HG03558 (cell line): ENCODE results near the gene CBFB.
"Not testable (repeated sequence)": the region's sequence is repeated elsewhere in the genome, so short reads cannot be mapped to it uniquely, and the experiment has no call there.

Experiments used
- ATAC-seq: cut with Tn5 transposase; IDR thresholded peaks from one replicate; pipeline ENCODE4 v1.9.1; 2021; ENCODE audit warnings: moderate number of reproducible peaks; ENCODE audit not compliant: unreplicated experiment; ENCODE audit errors: extremely low read depth

The CBFB gene

DNA sequence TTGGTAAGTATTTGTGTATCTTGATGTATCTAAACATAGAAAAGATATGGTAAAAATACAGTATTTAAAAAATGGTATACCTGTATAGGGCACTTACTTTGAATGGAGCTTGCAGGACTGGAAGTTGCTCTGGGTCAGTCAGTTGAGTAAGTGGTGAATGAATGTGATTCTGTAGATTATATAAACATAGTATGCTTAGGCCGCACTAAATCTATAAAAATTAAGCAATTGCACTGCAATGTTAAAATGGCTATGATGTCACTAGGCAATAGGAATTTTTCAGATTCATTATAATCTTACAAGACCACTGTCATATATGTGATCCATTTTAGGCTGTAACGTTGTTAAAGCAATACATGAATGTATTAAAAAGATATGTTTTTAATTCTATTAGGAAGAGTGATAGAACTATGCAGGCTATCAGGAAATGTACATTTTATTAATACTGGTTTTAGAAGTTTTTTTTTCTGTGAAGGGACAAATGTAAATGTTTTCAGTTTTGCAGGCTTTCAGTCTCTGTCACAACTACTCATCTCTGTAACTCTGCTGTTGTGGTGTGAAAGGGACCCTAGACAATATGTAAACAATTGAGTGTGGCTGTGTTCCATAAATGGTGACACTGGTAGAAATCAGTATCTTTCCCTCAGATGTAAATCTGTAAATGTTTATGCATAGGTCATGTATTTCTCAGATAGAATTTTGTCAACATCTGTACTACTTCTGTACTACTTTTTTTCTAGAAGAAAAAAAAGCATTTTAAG, 10.5 kb downstream of the CBFB start:
- no peak for ATAC-seq

DNA sequence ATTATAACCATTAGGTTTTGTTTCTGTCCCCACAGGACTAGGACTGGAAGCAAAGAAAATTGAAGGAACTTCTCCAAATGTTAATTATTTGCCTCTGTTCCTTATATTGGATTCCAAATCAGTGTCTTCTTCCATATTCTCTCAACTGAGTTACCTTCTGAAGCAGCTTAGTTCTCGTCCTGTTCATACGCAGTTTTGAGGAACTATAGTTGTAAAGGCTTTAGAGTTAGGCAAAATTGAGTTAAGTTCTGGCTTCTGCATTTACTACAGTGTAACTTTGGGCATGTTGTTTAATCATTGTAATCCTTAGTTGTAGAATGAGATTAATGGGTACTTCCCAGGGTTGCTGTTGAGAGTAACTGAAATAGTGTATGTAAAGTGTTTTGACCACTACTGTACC, 11.2 kb downstream of the CBFB start:
- ATAC-seq, result no peak

DNA sequence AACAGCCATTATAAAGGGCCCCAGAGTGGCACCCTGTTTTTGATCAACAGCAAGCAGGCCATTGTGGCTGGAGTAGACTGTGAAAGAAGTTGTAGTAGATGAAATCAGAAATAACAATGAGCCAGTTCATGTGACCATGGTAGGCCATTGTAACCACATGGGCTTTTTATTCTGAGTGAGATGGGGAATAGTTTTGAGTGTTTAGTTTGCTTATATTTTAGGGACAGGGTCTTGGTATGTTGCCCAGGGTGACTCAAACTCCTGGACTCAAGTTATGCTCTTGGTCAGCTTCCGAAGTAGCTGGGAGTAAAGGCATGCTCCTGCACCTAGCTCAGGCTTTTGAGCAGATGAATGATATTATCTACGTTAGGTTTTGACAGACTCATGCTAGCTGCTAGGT, 12.0 kb downstream of the CBFB start:
- ATAC-seq, result no peak

DNA sequence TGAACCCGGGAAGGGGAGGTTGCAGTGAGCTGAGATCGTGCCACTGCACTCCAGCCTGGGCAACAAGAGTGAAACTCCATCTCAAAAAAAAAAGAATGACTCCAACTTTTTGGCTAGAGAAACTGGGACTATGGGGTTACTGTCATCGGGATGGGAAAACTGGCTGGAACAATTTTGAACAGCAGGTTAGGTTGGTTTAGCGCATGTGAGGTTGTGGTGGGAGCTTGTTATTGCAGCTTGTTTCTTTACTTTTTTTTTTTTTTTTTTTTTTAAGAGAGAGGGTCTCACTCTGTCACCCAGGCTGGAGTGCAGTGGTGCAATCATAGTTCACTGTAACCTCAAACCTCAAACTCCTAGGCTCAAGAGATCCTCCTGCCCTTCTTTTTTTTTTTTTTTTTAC, 12.6 kb downstream of the CBFB start:
- not testable (repeated sequence) for ATAC-seq

DNA sequence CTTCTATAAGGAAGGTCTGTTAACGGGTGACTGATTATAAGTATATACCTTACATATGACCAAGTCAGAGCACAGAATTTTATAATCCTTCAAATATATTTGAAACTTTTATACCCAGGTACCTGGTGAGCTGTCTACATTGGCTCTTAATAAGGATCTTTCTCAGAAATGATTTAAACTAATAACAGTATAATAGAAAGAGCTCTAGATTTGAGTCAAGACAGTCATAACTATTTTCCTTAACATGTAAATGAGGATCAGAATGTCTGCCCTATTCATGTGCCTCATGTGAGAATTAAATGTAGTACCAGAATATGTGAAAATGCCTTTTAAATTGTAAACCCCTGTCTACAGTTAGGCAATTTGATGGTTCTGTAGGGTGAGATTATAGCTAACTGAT, 14.5 kb downstream of the CBFB start:
- no peak for ATAC-seq

DNA sequence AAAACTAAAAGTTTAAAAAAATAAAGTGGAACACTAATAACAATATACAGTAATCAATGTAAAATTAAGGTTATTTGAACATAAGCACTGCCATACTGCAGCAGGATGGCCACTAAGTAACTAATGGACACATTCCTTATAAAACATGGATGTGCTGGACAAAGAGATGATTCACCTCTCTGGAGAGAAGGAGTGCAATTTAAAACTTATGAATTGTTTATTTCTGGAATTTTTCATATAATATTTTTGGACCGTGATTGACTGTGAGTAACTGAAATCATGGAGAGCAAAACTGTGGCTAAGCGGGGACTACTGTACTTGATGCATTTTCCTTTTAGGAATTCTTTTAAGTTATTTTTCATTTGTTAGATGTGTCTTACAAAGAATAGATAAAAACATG, 21.8 kb downstream of the CBFB start:
- no peak for ATAC-seq

DNA sequence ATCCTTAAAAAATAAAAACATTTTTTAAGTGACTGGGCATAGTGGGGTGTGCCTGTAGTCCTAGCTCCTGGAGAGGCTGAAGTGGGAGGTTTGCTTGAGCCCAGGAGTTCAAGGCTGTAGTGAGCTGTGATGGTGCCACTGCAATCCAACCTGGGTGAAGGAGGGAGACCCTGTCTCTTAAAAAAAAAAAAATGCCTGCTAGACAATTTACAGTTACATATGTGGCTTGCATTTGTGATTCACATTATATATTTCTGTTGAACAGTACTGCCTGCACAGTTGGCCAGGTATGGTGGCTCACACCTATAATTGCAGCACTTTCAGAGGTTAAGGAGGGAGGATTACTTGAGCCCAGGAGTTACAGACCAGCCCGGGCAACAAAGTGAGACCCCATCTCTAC, 23.4 kb downstream of the CBFB start:
- ATAC-seq, result no peak

DNA sequence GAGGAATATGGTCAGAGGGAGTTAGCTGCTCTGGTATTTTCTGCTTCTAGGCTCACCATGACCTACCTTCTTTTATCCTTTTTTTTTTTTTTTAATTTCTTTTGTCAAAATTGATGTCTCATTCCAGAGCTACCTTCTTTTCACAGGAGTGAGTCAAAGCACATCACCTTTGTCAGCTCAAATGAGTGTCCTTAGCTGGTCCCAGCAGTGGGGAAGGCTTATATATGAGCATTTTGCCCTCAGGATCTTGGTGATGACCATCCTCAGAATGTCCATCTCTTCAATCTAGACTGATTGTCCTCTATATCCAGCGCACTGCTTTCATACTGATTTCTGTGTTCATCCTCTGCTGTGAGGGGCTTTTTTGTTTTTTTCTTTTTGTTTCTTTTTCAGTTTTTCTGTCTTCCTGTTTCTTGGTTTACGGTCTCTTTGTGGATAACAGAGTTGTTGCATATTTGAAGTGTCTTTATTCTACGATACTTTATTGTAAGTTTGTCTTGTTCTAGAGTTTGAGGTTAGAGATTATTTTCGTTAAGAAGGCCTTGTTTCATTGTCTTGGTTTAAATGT, 24.9 kb downstream of the CBFB start:
- no peak for ATAC-seq

DNA sequence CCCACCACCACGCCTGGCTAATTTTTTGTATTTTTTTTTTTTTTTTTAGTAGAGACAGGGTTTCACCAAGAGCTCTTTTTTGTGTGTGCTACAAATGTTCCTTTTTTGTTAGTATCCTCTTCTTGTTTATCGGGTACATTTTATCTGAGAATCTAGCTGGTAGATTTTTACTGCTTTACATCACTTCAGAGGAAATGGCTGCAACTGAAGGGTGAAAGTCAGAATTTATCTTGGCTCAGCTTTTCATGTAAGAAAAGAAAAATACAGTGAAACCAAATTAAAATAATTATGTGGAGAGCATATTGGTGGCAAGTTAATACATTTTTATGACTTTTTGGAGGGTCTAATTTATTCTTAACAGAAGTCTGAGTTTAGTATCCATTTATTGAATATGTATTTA, 26.0 kb downstream of the CBFB start:
- no peak for ATAC-seq

DNA sequence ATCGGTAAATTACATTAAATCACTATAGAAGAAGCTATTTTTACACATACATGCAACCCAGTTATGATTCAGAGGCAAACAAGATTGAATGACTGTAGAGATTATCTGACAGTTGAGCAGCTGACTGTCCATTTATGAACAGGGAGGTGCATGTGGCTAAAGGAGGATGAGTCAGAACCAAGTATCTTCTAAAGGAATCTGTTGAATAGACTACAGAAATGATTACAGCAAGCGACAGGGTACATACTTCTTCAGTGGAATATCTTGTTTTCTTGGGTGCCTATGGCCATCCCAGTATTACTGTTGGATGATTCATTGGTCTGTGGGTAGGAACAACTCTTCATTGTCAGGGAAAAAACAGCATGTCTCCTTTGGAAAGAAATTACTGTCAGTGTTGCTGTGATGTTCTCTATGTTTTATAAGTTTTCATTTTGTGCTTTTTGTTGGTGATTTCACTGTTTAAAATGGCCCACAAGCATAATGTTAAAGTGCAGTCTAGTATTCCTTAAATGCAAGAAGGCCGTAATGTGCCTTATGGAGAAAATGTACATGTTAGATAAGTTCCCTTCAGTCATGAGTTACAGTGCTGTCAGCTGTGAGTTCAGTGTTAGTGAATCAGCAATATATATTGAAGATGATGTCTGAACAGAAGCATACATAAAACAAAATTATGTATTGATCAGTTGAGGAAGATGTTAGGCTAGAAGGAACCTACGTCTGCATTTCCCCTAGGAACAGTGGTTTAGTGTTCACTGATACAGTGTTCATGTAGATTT, 27.0 kb downstream of the CBFB start:
- no peak for ATAC-seq

DNA sequence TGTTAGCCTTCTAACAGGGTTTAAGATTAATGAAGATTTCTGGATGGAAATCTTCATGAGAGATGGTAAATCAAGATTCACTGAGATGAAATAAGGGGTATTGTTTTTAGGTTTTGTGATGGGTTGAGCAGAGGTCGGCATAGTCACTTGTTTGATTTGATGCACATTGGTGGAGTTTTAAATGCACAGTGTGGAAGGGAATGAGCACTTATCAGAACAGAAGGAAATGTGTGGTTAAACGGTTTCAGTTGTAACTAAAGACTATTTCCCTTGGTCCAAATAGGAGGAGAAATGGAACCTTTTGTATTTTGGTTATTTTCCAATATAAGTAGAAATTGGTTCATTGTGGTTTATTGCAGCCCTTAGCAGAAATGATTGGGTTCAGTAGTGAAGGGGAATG, 34.1 kb downstream of the CBFB start:
- no peak for ATAC-seq

DNA sequence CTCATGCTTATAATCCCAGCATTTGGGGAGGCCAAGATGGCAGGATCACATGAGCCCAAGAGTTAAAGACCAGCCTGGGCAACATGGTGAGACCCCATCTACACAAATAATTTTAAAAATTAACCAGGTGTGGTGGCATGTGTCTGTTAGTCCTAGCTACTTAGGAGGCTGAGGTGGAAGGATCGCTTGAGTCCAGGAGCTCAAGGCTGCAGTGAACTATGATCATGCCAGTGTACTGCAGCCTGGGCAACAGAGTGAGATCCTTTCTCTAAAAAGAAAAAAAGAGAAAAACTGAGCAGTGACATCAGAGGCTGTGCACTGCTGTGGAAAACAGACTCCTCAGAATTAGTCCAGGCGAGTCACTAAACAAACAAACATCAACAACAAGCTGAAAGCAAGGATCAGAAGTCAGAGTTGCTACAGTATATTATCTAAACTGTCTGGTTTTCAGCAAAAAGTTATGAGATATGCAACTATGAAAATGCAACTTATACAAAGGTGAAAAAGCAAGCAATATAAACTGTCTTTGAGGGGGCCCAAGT, 39.3 kb downstream of the CBFB start:
- ATAC-seq, result no peak

DNA sequence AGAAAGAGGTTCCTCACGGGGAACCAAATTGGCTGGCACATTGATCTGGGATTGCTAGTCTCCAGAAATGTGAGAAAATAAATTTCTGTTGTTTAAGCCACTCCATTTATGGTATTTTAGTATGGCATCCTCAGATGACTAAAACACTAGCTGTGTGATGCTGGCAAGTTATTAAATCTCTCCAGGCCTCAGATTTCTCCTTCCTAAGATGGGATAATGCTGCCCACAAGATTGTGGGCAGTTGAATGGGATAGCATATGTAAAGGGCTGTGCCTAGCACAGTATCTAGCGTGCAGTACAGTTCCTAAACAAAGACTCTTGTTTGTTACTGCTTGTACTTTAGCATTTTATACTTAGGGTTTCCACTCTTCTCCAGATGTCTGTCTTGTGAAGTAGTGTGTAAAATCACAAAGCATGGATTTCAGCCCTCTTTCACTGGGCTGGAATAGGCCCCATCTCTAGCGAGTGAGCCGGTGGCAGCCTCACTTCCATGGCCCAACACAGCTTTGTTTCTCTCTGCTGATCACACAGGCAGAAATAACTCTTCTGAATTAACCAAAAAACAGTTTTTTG, 42.6 kb downstream of the CBFB start:
- ATAC-seq, result no peak

DNA sequence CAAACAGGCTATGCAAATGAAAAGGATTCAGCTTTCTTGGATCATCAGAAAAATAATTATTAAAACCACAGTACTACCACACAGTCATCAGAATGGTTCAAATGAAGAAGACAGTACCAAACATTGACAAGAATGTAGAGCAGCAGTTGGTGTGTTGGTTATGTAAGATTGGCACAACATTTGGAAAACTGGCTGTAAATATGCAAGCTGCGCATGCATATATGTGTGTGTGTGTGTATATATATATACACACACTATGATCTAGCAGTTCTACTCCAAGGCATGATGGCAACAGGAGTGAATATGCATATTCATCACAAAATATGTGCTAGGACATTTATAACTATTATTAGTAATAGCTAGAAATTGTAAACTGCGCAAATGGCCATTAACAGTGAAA, 46.4 kb downstream of the CBFB start:
- no peak for ATAC-seq

DNA sequence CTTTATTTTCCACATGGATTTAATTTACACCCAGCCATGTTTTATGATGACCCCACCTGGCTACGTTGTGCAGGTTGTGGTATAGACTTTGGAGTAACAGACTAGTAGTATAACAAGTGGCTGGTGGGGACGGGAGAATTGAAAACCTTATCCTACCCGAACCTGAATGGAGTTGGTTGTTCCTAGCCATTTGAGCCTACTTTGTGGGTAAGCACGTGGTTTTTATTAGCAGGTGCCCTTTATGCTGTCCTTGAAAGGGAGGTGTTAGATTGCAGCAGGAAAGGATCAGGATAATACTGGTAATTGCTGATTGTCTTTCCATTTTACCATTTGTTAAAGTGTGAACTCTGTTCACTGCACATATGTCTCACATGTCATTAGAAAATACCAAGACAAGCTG, 48.9 kb downstream of the CBFB start:
- no peak for ATAC-seq

DNA sequence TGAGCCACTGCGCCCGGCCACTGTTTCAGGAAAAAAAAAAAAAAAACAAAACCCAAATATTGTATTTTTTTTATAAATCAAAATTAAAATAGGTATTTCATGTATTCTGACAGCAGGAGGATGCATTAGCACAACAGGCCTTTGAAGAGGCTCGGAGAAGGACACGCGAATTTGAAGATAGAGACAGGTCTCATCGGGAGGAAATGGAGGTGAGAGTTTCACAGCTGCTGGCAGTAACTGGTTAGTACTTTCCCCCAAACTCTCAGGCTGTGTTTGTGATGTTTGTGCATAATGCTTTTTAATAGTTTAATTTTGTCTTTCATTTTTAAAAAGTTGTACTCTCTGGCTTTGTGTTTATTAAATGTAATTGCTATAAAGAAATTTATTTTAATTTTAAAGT, 53.2 kb downstream of the CBFB start:
- no peak for ATAC-seq

DNA sequence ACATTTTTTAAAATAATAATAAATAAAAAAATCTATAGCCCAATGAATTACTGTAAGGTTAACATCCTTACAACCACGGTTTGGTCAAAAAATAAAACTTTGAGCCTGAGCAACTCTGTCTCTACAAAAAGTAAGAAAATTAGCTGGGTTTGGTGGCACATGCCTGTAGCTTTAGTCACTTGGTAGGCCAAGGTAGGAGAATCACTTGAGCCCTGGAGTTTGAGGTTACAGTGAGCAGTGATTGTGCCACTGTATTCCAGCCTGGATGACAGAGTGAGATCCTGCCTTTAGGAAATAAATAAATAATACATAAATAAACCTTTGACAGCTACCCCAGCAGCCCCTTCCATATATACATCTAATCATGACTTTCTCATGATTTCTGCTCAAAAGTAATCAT, 53.9 kb downstream of the CBFB start:
- ATAC-seq, result no peak

DNA sequence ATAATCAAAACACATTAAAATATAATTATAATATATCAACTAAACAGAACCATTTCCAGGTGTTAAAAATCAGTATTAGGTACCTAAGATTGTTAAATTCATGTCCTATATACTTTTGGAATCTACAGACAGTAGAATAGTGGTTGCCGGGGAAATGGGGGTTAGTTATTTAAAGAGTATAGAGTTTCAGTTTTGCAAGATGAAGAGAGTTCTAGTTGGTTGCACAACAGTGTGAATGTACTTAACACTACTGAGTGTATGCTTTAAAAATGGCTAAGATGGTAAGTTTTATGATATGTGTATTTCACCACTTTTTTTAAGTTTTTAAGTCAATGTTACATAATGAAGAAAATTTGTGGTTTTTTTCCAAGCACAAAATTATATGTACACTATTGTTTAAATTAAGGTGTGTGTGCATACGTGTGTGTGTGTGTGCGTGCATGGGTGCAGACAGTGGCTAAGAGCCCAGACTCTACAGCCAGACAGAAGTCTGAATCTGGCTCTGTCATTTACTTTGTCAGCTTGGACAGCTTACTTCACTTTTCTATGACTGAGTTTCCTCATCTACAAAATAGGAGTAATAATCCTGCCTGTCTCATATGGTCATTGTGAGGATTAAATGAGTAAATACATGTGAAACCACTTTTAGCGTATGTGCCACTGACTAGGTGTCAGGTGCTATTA, 55.5 kb downstream of the CBFB start:
- ATAC-seq, result peak; percentile 56

DNA sequence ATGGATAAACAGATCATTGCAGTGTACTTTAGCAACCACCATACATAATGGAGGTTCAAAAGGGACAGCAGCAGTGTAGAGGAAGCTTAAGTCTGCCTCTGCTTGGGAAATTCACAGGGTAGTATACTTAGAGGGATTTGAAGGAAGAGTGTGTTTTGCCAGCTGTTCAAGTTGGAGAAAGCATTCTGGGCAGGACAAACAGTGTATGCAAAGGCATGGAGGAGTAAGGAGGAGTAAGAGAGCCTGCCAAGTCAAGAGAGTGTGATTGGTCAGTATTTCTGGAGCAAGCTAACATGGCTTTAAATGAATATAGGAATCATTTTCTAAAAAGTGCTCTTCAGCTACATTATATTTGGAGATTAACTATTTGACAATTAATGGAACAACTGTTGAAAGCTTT, 57.9 kb downstream of the CBFB start:
- no peak for ATAC-seq

DNA sequence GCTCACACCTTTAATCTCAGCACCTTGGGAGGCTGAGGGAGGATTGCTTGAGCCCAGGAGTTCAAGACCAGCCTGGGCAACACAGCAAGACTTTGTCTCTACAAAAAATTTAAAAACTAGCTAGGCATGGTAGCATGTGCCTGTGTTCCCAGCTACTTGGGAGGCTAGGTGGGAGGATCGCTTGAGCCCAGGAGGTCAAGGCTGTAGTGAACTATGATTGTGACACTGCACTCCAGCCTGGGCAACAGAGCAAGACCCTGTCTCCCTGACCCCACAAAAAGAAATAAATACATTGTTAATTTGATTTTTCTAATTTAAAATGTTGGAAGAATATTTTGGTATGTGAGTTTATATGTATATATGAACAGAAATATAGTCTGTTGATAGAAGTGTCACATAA, 58.3 kb downstream of the CBFB start:
- ATAC-seq, result no peak
